ENCODE results near the gene CCPG1. TPM values are rescaled to one million over a fixed set of nuclear protein-coding genes. Genes with fewer than 3 reads are reported as not detected.

Gene CCPG1
- total RNA-seq, 1 experiment from 2014 or later, result 27.6 TPM

DNA sequence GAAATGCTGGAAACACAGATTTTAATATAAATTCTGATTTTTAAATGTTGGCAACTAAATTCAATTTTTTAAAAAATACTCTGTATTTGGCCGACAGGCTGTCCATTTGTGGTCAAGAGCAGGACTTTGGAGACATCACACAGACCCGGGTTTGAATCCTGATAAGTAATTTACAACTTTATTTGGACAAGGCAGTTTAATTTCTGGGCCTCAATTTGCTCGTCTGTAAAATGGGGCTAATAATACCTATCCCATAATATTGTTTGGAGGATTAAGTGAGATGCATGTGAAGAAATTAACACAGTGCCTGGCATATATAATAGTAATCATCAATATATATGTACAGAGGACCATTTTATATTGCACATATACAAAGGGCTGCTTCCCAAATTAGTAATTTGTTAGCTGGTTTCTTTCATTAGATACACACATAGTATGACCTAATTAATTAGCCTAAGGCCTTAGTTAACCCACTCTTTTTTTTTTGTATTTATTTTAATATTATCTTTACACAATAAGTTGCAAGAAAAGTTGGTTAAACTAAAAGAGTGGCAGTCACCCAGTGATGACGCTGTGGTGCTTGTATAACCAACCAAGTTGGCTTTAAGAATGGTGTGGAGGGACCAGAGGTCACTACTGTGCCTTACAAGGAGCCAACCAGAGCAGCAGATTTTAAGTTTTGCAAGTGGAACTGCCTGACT, 88.5 kb downstream of the CCPG1 start:
- intact Hi-C loops (cut with micrococcal nuclease; ENCODE audit: unreplicated experiment) (loop anchor here (5.0 to 10.0 kb wide), 2 partner anchors 85 to 118 kb away; partner anchors contain the start of genes CCPG1 and PIERCE2), in situ Hi-C loops (cut with HindIII; ENCODE audit: low pct_unique_long_range_greater_than_20kb, low sequenced_read_pairs) (no loop called here)
- POLR2A ChIA-PET, result interaction anchor here (0.6 to 1.1 kb wide), 2 partner anchors 88 to 114 kb away, joined by 3 to 10 read pairs; partner anchors contain the start of genes CCPG1 and PIERCE2
- Histone ChIP-seq H3K27me3 (ENCODE audit: control insufficient read depth, insufficient read depth, low read length) (no peaks in the 10 kb centered on the region), H3K4me3 (ENCODE audit: low read depth in 2 of 2, low read length in 2 of 2) (peak overlapping the region; percentile 86 to 87), H3K9me3 (ENCODE audit: control insufficient read depth, insufficient read depth, low read depth, low read length) (no peaks in the 10 kb centered on the region), H3K4me1 (ENCODE audit: control insufficient read depth, insufficient read depth, low read length) (peaks cover 14% of the 10 kb centered on the region; the same call in 1 of the 2 replicates), H3K27ac (ENCODE audit: low read length) (peak overlapping the region; percentile 99), H3K36me3 (ENCODE audit: control insufficient read depth, insufficient read depth, low read length) (peaks cover 2% of the 10 kb centered on the region; the same call in 1 of the 2 replicates)
- TF ChIP-seq, protein P1, sequence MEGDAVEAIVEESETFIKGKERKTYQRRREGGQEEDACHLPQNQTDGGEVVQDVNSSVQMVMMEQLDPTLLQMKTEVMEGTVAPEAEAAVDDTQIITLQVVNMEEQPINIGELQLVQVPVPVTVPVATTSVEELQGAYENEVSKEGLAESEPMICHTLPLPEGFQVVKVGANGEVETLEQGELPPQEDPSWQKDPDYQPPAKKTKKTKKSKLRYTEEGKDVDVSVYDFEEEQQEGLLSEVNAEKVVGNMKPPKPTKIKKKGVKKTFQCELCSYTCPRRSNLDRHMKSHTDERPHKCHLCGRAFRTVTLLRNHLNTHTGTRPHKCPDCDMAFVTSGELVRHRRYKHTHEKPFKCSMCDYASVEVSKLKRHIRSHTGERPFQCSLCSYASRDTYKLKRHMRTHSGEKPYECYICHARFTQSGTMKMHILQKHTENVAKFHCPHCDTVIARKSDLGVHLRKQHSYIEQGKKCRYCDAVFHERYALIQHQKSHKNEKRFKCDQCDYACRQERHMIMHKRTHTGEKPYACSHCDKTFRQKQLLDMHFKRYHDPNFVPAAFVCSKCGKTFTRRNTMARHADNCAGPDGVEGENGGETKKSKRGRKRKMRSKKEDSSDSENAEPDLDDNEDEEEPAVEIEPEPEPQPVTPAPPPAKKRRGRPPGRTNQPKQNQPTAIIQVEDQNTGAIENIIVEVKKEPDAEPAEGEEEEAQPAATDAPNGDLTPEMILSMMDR (IDR thresholded peaks at IDR 0.05), result no peak
- TF ChIP-seq TCF7L2 (IDR thresholded peaks at IDR 0.05; ENCODE audit: low read depth, low read length) (no peak), POLR2AphosphoS5 (IDR thresholded peaks at IDR 0.05; ENCODE audit: low read depth, low read length) (no peak), SIN3A (IDR thresholded peaks at IDR 0.05; ENCODE audit: borderline replicate concordance, insufficient read depth, low read depth, low read length) (no peak)
- TF ChIP-seq, protein P2, sequence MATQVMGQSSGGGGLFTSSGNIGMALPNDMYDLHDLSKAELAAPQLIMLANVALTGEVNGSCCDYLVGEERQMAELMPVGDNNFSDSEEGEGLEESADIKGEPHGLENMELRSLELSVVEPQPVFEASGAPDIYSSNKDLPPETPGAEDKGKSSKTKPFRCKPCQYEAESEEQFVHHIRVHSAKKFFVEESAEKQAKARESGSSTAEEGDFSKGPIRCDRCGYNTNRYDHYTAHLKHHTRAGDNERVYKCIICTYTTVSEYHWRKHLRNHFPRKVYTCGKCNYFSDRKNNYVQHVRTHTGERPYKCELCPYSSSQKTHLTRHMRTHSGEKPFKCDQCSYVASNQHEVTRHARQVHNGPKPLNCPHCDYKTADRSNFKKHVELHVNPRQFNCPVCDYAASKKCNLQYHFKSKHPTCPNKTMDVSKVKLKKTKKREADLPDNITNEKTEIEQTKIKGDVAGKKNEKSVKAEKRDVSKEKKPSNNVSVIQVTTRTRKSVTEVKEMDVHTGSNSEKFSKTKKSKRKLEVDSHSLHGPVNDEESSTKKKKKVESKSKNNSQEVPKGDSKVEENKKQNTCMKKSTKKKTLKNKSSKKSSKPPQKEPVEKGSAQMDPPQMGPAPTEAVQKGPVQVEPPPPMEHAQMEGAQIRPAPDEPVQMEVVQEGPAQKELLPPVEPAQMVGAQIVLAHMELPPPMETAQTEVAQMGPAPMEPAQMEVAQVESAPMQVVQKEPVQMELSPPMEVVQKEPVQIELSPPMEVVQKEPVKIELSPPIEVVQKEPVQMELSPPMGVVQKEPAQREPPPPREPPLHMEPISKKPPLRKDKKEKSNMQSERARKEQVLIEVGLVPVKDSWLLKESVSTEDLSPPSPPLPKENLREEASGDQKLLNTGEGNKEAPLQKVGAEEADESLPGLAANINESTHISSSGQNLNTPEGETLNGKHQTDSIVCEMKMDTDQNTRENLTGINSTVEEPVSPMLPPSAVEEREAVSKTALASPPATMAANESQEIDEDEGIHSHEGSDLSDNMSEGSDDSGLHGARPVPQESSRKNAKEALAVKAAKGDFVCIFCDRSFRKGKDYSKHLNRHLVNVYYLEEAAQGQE (IDR thresholded peaks at IDR 0.05; ENCODE audit: insufficient read depth in 1 of 2, low read depth in 2 of 2, low read length in 1 of 2), result no peak
- CTCF ChIA-PET, result interaction anchor here (1.1 kb wide), 1 partner anchor 89 kb away, joined by 5 read pairs; the partner anchor contains the start of genes CCPG1 and PIERCE2
- ATAC-seq (no peak), DNase-seq (ENCODE audit: low read depth, low spot score) (no peak)
- BruUV-seq (replicated peaks), result TSS peak; percentile 84

DNA sequence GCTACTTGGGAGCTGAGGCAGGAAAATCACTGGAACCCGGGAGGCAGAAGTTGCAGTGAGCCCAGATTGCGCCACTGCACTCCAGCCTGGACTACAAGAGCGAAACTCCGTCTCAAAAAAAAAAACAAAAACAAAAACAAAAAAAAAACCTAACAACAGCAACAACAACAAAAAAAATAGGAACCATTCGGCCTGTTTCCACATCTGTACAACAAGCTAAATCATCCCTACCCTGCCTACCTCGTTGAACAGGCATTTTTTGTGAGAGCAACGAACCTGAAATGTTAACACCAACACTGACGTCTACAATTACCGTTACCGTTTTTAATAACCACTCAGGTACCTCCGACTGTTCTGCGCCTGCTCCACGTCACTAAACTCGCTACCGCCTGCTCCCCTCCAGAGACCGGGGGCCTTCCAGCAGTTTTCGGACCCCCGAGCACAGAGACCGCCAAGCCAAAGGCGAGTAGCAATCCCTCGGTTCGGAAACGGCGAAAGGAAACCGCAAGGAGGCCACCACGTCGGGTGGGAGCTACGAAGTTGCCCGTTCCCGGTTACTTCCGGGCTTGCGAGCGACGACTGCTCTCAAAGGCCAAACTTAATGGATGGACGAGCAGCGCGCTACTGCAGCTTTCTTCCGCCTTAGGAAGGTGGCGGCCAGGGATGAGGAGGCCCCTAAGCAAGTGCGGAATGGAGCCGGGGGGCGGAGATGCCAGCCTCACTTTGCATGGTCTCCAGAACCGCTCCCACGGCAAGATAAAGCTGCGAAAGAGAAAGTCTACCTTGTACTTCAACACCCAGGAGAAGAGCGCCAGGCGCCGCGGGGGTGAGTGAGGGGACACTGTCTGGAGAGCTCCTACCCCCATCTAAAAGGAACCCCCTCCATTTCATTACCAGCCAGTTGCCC, 89.3 kb downstream of the CCPG1 start, which contains the start of the genes PIGB and PIGBOS1:
PIGB (plus strand) TSS at position 635 of the 907 bp plus-strand sequence; CDS start at position 664, 29 bp downstream.
PIGBOS1 (minus strand) TSS at position 536 of the 907 bp plus-strand sequence. CDS start 1,331 bp downstream, outside the sequence.
- POLR2A ChIA-PET, result interaction anchor here (0.6 to 1.1 kb wide), 7 partner anchors 45 to 900 kb away, joined by 3 to 10 read pairs (median 5); partner anchors contain the start of genes CCPG1 and PIERCE2

More for the DNA sequence above, 89.3 kb downstream of the CCPG1 start, which contains the start of the genes PIGB and PIGBOS1:
- no peaks in the 10 kb centered on the region for H3K9me3 ChIP-seq (ENCODE audit: control insufficient read depth, insufficient read depth, low read depth, low read length)
- TF ChIP-seq, protein P1 (IDR thresholded peaks at IDR 0.05), result no peak
- TF ChIP-seq SIN3A (IDR thresholded peaks at IDR 0.05; ENCODE audit: borderline replicate concordance, insufficient read depth, low read depth, low read length) (peak; percentile 84; the same call in 1 of the 2 replicates), TCF7L2 (IDR thresholded peaks at IDR 0.05; ENCODE audit: low read depth, low read length) (peak; percentile 49; the same call in 1 of the 2 replicates), POLR2AphosphoS5 (IDR thresholded peaks at IDR 0.05; ENCODE audit: low read depth, low read length) (peak; percentile 88)
- TF ChIP-seq, protein P2 (IDR thresholded peaks at IDR 0.05; ENCODE audit: insufficient read depth in 1 of 2, low read depth in 2 of 2, low read length in 1 of 2), result peak; percentile 14 to 29; a peak in 1 of 4 replicates
- H3K27ac ChIP-seq (ENCODE audit: low read length), result peak within 1 kb of the TSS; percentile 99
- CTCF ChIA-PET, result interaction anchor here (1.1 kb wide), 2 partner anchors 88 to 89 kb away, joined by 5 to 7 read pairs; partner anchors contain the start of genes CCPG1 and PIERCE2
- peak within 1 kb of the TSS; percentile 86 to 87 for H3K4me3 ChIP-seq (ENCODE audit: low read depth in 2 of 2, low read length in 2 of 2)
- DNase-seq (ENCODE audit: low read depth, low spot score), result peak; percentile 77
- no TSS peak for BruUV-seq (replicated peaks)
- peak; percentile 98 for ATAC-seq
- H3K36me3 ChIP-seq (ENCODE audit: control insufficient read depth, insufficient read depth, low read length), result peaks cover 2% of the 10 kb centered on the region; the same call in 1 of the 2 replicates
- peaks cover 14% of the 10 kb centered on the region; the same call in 1 of the 2 replicates for H3K4me1 ChIP-seq (ENCODE audit: control insufficient read depth, insufficient read depth, low read length)
- H3K27me3 ChIP-seq (ENCODE audit: control insufficient read depth, insufficient read depth, low read length), result no peaks in the 10 kb centered on the region
- intact Hi-C loops (cut with micrococcal nuclease; ENCODE audit: unreplicated experiment) (loop anchor here (5.0 kb wide), 1 partner anchor 118 kb away; no protein-coding TSS in a partner anchor), in situ Hi-C loops (cut with HindIII; ENCODE audit: low pct_unique_long_range_greater_than_20kb, low sequenced_read_pairs) (no loop called here)

All from Panc1 (cell line).